GM19239 (cell line): ENCODE measurements around the gene ACYP2.

ENCODE experiments used
- DNase-seq: peaks from one replicate; pipeline ENCODE4 v3.0.0; 2011; ENCODE audit warnings: low spot score; ENCODE audit not compliant: insufficient read length
- FAIRE-seq: peaks from 2 replicates; lab custom pipeline; 2011; peaks lifted over from hg19 to GRCh38; lab: Jason Lieb, UNC

Gene ACYP2

DNA sequence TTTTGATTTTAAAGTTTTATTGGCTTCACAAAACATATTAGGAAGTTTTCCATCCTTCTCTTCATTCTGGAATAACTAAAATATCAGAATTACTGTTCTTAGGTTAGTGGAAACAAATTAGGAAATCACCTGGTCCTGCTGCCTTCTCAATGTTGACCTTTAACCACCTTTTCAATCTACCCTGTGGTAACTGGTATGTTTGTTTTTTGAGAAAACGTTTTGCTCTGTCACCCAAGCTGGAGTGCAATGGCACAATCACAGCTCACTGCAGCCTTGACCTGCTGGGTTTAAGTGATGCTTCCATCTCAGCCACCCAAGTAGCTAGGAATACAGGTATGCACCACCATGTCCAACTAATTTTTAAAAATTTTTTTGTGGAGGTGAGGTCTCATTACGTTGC, 28.4 kb downstream of the ACYP2 start:
- FAIRE-seq (peak; percentile 66), DNase-seq (no peak)

DNA sequence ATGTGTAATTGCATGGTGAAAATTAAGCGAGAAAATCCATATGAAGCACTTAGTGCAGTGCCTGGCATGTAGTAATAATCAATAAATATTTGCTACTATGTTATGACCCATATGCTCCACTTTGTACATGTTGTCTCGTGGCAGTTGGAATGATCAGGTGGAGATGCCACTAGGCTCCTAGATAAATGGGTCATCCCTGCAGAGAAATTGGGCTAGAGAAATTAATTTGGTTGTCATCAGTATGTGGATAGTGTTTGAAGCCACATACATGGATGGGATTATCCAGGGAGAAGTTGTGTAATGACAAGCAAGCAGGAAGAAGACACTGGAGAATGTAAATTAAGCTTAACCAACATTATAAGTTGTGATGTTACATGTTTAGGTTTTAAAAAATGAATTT, 33.0 kb downstream of the ACYP2 start:
- DNase-seq (no peak), FAIRE-seq (no peak)

DNA sequence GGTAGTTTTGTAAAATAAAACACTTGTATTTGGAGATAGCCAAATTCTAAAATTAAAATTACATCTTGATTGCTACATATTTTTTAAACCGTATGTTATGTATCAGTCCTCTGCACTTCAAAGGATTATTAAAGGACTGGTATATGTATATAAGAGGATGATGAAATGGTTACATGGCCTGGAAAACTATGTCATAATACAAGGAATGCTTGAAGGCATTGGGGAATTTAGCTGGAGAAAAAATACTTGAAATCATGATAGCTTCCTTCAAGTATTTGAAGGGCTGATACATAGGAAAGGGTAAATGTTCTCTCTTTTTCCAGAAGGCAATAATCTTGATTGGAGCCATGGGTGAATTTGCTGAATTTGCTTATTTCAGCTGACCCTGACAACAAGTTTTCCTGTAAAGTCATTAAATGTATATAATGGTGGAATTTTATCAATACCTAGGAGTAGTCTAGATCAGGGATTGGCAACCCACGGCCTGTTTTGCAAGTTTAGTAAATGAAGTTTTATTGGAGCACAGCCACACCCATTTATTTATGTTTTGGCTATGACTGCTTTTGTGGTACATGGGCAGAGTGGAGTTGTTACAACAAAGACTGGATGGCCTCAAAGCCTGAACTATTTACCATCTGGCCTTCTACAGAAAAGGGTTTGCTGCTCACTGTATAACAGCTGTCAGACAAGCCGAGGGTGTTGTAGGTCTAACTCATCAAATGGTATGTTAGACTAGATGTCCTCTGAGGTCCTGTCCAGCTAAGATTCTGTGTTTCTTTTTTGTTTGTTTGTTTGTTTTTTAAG, 34.4 kb downstream of the ACYP2 start:
- FAIRE-seq, result no peak

DNA sequence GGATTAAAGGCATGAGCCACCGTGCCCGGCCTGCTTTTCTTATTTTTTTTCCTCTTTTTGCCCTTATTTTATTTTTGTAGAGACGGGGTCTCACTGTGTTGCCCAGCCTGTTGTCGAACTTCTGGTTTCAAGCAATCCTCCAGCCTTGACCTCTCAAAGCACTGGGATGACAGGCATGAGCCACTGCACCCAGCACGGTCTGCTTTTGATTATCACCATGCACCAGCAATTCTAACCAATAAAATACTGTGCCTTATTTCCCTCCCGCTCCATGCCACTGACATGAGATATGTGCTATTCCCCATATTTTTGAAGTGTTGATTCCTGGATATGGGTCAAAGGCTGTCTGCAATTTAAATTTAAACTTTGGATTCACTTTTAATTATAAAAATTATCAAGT, 42.9 kb downstream of the ACYP2 start:
- no peak for FAIRE-seq

More for the DNA sequence above, 34.4 kb downstream of the ACYP2 start:
- DNase-seq, result no peak

DNA sequence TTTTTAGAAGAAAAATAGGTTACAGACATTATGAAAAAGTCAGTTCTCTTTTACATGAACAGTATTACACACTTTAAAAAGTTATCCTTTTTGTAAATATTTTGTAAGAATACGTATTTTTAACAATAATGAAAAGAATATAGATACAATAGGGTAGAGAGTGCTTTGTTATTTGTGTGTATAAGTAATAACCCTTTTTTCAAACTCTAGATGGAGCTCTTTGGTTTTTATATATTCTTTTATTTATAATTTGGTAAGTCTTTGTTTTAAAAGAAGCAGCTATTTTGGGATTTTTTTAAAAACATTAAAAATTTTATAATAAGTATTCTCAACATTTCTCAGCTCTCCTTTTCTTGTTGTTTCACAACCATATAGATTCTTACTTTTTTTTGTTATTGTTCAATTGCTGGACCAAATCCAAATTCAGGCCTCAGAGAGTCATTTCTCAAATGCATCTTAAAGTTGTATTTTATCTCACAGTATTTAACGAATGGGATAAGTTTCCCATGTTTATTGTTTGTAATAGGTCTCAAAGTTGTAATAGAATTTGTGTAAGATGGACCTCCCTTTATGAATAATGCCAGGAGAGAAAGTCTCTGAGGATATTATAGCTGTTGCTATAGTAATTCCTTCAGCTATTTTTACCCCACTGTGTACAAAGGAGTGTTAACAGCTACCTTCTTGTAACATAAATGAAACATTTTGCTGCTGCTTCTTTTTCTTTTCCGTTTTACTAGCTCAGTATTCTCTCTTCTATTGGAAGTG, 46.4 kb downstream of the ACYP2 start:
- DNase-seq (no peak), FAIRE-seq (no peak)

More for the DNA sequence above, 42.9 kb downstream of the ACYP2 start:
- DNase-seq, result no peak

DNA sequence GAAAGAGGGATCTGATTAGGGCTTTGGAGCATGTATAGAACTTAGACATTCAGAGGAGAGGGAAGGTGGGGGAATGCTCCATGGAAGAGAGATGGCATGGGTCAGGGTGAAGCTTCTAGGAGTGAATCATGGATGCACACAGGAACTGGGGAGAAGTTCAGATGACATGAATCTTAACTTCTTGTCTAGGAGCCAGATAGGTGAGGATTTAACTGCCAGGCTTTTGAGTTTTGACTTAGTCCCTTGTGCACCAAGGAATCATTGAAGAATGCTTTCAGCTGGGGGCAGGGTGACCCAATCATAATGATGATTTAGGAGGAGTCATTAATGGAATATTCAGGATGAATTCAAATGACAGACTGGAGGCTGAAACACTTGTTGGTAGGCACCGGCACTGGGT, 48.7 kb downstream of the ACYP2 start:
- FAIRE-seq (no peak), DNase-seq (no peak)

DNA sequence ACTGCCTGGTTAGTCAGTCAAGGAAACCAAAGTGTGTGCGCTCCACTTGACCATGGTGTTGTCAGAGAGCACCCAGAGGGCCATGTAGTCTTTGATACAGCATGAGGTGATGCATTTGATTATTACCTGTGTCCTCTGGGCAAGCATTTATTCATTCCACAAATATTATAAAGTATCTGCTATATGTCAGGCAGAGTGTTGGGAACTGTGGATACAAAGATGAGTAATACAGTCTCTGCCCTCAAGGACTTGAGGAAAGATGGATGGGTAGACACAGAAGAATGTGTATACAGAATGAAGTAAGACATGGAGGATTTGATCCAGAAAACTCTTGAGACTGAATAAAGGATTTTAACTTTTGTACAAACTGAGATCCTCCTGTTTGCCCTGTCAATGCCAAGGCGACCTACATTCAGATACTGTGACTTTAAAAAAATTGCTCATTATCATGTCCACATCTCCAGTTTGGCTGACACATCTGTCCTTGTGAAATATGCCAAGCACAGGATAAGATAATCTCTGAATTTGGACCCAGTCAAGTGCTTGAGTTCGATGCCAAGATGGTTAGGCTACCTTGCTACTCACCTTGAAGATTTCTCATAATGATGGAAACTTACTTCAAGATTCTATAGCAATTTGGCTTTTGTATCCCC, 50.8 kb downstream of the ACYP2 start:
- FAIRE-seq, result no peak
- no peak for DNase-seq

DNA sequence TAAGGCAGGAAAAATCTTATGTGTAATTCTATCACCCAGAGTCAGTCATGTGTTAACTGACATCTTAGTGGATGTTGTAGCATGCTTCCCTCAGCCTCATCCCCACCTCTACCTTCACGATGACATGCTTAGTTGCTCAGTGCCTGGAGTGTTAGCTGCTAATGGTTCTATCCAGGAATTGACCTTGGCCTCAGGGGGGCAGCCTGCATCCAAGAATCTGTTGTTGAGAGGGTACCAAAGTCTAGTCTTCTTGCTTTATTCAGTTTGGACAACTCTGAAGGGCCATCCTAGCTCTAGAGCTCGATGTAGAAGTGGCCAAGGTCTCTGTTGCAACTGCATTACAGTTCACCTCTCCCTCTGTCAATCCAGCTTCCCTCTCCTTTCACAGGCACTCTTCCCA, 61.2 kb downstream of the ACYP2 start:
- DNase-seq (no peak), FAIRE-seq (no peak)

DNA sequence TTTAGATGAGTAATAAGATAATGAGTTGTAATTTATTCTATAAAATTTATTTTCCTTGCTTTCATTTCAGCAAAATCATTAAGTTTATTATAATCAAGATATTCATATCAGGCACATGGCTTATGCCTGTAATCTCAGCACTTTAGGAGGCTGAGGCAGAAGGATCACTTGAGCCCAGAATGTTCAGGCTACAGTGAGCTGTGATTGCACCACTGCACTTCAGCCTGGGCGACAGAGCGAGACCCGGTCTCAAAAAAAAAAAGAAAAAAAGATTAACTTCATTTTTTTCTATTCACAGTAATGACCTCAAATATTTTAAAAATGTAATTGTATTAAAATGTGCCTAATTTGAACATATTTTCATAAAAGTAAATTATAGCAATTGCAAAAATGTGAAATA, 67.9 kb downstream of the ACYP2 start:
- no peak for DNase-seq
- no peak for FAIRE-seq

DNA sequence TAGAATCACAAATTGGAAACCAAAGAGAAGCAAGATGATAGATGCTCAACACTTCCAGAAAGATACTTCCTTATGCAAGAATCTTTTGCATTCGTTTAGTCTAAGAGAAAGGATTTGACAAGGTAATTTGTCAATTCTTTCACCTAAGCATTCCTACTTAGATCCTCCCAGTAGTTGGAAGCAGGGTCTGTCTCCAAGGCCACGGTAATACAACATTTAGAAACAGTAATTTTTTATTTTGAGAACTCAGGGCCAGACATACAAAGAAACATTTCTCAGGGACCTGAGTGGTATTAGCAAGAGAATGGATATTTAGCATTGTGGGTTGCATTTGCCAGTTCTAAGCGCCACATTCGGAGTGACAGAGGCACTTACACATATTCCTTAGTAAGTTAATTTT, 68.6 kb downstream of the ACYP2 start:
- DNase-seq, result no peak
- FAIRE-seq, result no peak

DNA sequence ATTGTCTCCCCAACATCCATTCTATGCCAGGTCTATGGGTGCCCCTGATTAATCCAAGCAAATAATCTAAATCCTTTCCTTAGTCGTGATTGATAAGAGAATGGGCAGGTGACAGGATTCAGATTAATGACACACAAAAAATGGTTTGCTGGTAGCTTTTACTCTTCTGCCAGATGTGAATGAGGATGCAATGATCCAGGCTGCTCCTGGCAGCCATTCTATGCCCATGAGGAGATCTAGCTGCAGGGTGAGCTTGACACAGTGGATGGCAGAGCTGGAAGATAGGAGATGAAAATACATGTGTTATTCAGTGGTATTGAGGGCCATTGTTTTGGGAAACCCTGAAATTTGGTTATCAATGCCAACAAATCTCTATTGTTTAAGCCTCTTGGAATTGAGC, 69.7 kb downstream of the ACYP2 start:
- DNase-seq, result no peak
- FAIRE-seq, result no peak

DNA sequence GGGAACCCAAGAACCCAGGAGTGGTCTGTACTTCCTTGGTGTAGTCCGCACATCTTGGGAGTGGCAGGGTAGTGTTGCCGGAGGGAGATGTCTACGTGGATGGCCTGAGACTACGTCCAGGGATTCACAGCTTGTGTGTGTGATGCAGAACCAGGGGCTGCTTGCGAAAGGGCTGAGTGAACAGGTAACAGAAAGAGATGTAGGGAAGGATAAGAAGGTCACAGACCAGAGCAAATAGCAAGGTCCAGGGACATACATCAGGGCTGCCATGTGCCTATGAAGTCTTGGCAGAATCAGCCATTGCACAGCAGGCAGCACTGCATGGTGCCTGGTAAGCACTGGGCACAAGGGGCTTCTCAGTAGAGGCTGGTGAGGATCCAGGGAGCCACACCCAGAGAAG, 71.9 kb downstream of the ACYP2 start:
- DNase-seq (no peak), FAIRE-seq (no peak)

DNA sequence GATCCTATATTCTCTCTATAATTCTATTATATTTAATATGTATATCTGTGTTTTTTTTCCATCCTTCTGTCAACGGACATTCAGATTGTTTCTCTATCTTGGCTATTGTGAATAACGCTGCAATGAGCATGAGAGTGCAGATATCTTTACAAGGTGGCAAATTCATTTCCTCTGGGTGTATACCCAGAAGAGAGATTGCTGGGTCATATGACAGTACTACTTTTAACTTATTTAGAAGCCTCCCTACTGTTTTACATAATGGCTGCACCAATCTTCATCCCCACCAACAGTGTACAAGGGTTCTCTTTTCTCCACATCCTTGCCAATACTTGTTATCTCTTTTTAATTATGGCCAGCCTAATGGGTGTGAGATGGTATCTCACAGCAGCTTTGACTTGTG, 74.1 kb downstream of the ACYP2 start:
- no peak for FAIRE-seq
- no peak for DNase-seq

DNA sequence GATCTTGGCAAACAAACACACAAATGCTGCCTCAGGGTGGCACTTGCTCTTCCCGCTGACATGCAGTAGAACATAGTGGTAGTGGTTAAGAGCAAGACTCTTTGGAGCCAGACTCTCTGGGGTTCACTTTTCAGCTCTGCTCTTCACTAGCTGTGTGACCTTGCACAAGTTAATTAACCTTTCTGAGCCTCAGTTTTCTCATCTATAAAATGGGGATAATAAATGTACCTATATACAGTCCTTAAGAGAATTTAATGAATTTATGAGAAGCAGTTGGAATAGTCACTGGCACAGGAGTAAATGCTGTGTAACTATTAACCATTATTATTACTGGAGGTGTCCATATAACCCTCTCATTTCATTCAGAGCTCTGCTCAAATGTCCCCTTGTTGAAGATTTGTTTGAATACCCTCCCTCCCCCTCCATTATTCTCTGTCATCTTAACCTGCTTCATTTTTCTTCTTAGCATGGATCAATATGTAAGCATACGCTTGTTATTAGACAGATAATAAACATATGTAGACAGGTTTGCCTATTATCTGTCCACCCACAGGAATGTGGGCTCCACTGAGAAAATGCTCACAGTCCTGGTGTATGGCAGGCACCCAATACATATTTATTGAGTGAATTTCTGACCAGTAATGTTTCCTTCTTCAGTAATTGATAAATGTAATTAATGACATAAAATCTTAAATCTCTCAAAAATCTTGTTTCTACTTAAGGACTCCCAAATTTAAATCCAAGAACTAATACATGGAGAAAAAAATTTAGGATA, 76.1 kb downstream of the ACYP2 start:
- FAIRE-seq (no peak), DNase-seq (no peak)

DNA sequence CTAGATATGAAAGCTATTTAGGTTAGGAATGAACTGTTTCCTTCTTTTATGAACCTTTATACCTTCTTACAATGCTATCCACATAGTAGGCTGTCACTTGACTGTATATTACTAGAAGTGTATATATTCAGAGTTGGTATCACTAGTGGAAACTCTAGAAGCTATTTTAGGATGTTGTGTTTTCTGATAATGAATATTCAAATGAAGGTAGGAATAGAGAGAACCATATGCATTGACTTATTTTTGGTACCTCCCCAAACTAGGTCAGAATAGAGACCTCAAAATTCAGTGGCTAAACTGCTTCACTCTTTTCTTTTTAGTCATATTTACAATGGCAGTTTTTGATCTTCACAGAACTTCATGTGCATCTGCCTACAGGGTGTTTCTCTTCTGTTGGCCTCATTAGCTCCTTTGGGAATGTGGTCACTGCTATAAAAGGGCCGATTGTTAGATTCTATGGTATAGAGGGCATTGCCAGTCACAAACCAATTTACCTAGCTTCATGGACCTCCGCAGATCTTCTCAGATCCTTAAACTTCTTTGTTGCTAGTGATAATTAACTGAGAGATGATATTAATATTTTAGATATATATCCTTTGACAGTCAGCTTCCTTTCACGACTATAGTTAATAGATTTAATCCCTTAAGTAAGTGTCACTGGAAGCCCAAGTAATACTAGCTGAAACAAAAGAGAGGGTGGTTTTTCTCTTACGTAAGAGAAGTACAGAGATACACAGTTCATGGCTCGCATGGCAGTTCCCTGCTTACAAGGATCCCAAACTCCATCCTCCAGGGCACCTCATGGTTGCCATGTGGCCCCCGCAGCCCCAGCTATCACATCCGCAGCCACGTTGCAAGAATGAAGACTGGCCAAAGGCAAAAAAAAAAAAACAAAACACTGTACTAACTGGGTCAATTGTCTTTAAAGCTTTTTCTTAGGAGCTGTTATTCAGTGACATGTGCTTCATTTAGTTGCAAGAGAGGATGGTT, 79.6 kb downstream of the ACYP2 start:
- no peak for FAIRE-seq
- no peak for DNase-seq

DNA sequence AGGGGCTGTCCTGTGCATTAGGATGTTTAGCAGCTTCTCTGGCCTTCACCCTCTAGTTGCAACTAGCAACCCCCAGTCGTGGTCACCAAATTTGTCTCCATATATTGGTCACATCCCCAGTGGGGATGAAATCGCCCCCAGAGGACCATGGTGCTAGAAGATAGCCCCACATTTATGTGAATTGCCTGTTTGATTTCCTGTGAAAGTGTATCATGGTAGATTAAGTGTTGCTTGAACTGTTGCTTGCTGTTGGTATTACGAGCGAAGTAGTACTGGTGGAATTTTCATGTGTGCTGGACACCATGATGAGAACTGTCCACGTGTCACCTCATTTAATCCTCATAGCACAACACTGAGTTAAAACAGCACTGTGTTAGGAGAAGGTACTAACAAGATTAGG, 81.2 kb downstream of the ACYP2 start:
- DNase-seq (no peak), FAIRE-seq (no peak)

DNA sequence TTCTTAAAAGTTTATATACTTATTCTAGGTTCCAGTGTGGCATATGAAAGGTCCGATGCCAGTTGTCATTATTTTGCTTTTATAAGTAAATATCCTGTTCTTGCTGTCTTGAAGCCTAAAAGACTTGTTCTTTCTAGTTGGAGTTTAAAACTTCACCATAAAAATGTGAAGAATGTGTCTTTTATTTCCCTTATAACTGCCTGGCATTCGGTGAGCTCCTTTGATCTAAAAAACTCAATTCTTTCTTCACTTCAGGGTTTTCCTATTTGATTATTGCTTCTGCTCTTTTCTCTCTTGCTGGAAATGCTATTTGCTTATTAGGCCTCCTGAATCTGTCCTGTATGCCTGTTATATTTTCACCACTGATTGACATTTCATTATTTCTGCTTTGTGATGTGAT, 89.1 kb downstream of the ACYP2 start:
- DNase-seq, result no peak
- no peak for FAIRE-seq

DNA sequence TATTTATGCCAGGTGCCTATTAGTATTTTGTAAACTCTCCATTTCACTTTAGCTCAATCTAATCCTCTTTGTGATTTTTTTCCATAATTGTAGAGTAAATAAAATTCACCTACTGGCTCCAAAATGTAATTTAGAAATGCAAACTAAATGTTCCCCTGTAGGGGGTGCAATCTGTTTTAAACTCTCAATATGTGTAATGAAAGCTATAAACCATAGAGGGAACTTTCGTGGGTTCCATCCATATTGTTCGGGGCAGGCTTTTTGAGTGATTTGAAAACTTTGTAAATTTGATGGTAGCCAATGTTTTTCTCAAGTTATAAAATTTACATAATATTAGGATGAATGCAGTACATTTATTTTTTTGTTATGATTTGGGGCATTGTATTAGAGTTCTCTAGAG, 91.2 kb downstream of the ACYP2 start:
- DNase-seq (peak; percentile 4), FAIRE-seq (peak; percentile 55)

DNA sequence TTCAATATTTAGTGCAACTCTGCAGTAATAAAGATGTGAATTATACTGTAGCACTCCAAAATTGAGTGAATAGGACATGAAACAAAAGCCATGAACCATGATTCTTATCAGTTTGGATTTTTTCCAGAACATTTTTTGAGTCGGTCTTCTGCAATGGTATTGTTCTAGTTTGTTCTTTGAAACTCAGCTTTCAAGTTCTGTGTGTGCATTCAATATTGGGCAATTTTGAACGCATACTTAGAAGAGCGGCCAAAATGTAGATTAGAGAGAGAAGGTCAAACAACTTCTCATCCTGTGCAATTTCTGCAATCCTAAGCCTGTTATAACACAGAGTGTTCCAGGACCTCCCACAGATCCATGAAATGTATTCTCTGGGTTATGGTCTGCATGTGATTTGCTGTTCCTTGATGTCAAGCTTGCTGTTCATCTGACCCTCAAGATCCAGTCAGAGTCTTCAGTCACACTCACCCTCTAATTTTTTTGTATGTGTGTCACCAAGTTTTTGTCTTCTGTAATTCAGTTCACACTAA, 92.3 kb downstream of the ACYP2 start:
- DNase-seq, result no peak
- FAIRE-seq, result no peak
